HEK293 (cell line): Measurements from ENCODE around the gene LRRC4C.

Source experiments
- CTCF ChIA-PET: fragments of 350-600 bp; formaldehyde crosslinking; extraction: SDS; loops from one replicate; lab custom pipeline; 2021; ENCODE audit warnings: antibody characterized with exemption; lab: Yijun Ruan, JAX
- POLR2A ChIA-PET: fragments of 300-600 bp; formaldehyde crosslinking; extraction: SDS; loops from one replicate; lab custom pipeline; 2020; ENCODE audit warnings: antibody characterized with exemption, inconsistent platforms; lab: Yijun Ruan, JAX
- H3K27ac ChIP-seq: fragments of 200-500 bp; sonication (Bioruptor generic); 2 replicates; pipeline ENCODE4 v1.5.1; 2014; ENCODE audit warnings: low read depth, low read length, control low read depth, inconsistent platforms; ENCODE audit errors: extremely low read depth
- H3K36me3 ChIP-seq, 2 experiments: fragments of 200-500 bp in 1 of 2; sonication (Bioruptor generic) in 1 of 2; 1 replicate in 1 of 2; 2 replicates in 1 of 2; pipeline ENCODE4 v1.5.1; 2014 to 2017; ENCODE audit warnings: inconsistent platforms in 2 of 2, low read length in 2 of 2; ENCODE audit not compliant: control insufficient read depth in 2 of 2, insufficient read depth in 1 of 2
- H3K4me1 ChIP-seq: fragments of 200-500 bp; sonication (Bioruptor generic); 2 replicates; pipeline ENCODE4 v1.5.1; 2014; ENCODE audit warnings: mild to moderate bottlenecking, low read length, inconsistent platforms; ENCODE audit not compliant: control insufficient read depth, insufficient read depth
- H3K4me3 ChIP-seq: 2 replicates; pipeline ENCODE4 v1.5.1; 2011; ENCODE audit warnings: low read depth, mild to moderate bottlenecking, control low read depth, low read length, moderate library complexity
- H3K9me3 ChIP-seq: fragments of 200-500 bp; sonication (Bioruptor generic); 2 replicates; pipeline ENCODE4 v1.5.1; 2014; ENCODE audit warnings: low read depth, low read length, inconsistent platforms; ENCODE audit not compliant: control insufficient read depth, insufficient read depth
- GFI1B ChIP-seq: fragments of 450-650 bp; formaldehyde crosslinking; IDR thresholded peaks from 2 replicates; pipeline ENCODE4 v1.5.1; 2016; ENCODE audit warnings: missing biosample characterization, missing genetic modification characterization
- KLF16 ChIP-seq: fragments of 450-650 bp; formaldehyde crosslinking; IDR thresholded peaks from 2 replicates; pipeline ENCODE4 v1.5.1; 2017; ENCODE audit warnings: missing biosample characterization, missing genetic modification characterization
- KLF8 ChIP-seq: fragments of 450-650 bp; formaldehyde crosslinking; IDR thresholded peaks from 2 replicates; pipeline ENCODE4 v1.5.1; 2016; ENCODE audit warnings: missing biosample characterization, missing genetic modification characterization
- OVOL3 ChIP-seq: fragments of 450-650 bp; formaldehyde crosslinking; IDR thresholded peaks from 2 replicates; pipeline ENCODE4 v1.5.1; 2016; ENCODE audit warnings: missing biosample characterization, missing genetic modification characterization
- PRDM6 ChIP-seq: fragments of 450-650 bp; formaldehyde crosslinking; IDR thresholded peaks from 2 replicates; pipeline ENCODE4 v1.5.1; 2017; ENCODE audit warnings: missing biosample characterization, missing genetic modification characterization
- SCRT2 ChIP-seq: fragments of 450-650 bp; formaldehyde crosslinking; IDR thresholded peaks from 2 replicates; pipeline ENCODE4 v1.5.1; 2016; ENCODE audit warnings: missing biosample characterization, missing genetic modification characterization
- YY1 ChIP-seq: fragments of 450-650 bp; formaldehyde crosslinking; IDR thresholded peaks from 2 replicates; pipeline ENCODE4 v1.5.1; 2018; ENCODE audit warnings: missing biosample characterization, missing genetic modification characterization
- ZBTB17 ChIP-seq: fragments of 450-650 bp; formaldehyde crosslinking; IDR thresholded peaks from 2 replicates; pipeline ENCODE4 v1.5.1; 2016; ENCODE audit warnings: missing biosample characterization, missing genetic modification characterization
- ZBTB6 ChIP-seq: fragments of 450-650 bp; formaldehyde crosslinking; IDR thresholded peaks from 2 replicates; pipeline ENCODE4 v1.5.1; 2017; ENCODE audit warnings: missing biosample characterization, missing genetic modification characterization
- ZBTB8A ChIP-seq: fragments of 450-650 bp; formaldehyde crosslinking; IDR thresholded peaks from 2 replicates; pipeline ENCODE4 v1.5.1; 2016; ENCODE audit warnings: missing biosample characterization, missing genetic modification characterization
- ZNF10 ChIP-seq: fragments of 450-650 bp; formaldehyde crosslinking; IDR thresholded peaks from 2 replicates; pipeline ENCODE4 v1.5.1; 2017; ENCODE audit warnings: missing biosample characterization, missing genetic modification characterization
- ZNF169 ChIP-seq: fragments of 450-650 bp; formaldehyde crosslinking; IDR thresholded peaks from 2 replicates; pipeline ENCODE4 v1.5.1; 2016; ENCODE audit warnings: missing biosample characterization, missing genetic modification characterization
- ZNF202 ChIP-seq: fragments of 450-650 bp; formaldehyde crosslinking; IDR thresholded peaks from 2 replicates; pipeline ENCODE4 v1.5.1; 2016; ENCODE audit warnings: missing biosample characterization, missing genetic modification characterization, borderline replicate concordance
- ZNF26 ChIP-seq: fragments of 450-650 bp; formaldehyde crosslinking; IDR thresholded peaks from 2 replicates; pipeline ENCODE4 v1.5.1; 2016; ENCODE audit warnings: missing biosample characterization, missing genetic modification characterization
- ZNF280D ChIP-seq: fragments of 450-650 bp; formaldehyde crosslinking; IDR thresholded peaks from 2 replicates; pipeline ENCODE4 v1.5.1; 2016; ENCODE audit warnings: missing biosample characterization, missing genetic modification characterization
- ZNF530 ChIP-seq: fragments of 450-650 bp; formaldehyde crosslinking; IDR thresholded peaks from 2 replicates; pipeline ENCODE4 v1.5.1; 2016; ENCODE audit warnings: low read depth, missing biosample characterization, missing genetic modification characterization
- ZNF610 ChIP-seq: fragments of 450-650 bp; formaldehyde crosslinking; IDR thresholded peaks from 2 replicates; pipeline ENCODE4 v1.5.1; 2016; ENCODE audit warnings: missing biosample characterization, missing genetic modification characterization, borderline replicate concordance
- ZNF623 ChIP-seq: fragments of 450-650 bp; formaldehyde crosslinking; IDR thresholded peaks from 2 replicates; pipeline ENCODE4 v1.5.1; 2016; ENCODE audit warnings: missing biosample characterization, missing genetic modification characterization
- ZNF624 ChIP-seq: fragments of 450-650 bp; formaldehyde crosslinking; IDR thresholded peaks from 2 replicates; pipeline ENCODE4 v1.5.1; 2017; ENCODE audit warnings: missing biosample characterization, missing genetic modification characterization
- ZNF626 ChIP-seq: fragments of 450-650 bp; sonication (Bioruptor Pico); formaldehyde crosslinking; IDR thresholded peaks from 2 replicates; pipeline ENCODE4 v1.5.1; 2018; ENCODE audit warnings: missing biosample characterization, missing genetic modification characterization, inconsistent platforms
- ZNF843 ChIP-seq: fragments of 450-650 bp; formaldehyde crosslinking; IDR thresholded peaks from 2 replicates; pipeline ENCODE4 v1.5.1; 2016; ENCODE audit warnings: missing biosample characterization, missing genetic modification characterization
- TF ChIP-seq, protein P1 (sequence below): fragments of 450-650 bp; formaldehyde crosslinking; IDR thresholded peaks from 2 replicates; pipeline ENCODE4 v1.5.1; 2016; ENCODE audit warnings: missing biosample characterization, missing genetic modification characterization

LRRC4C gene

GRCh38 chr11:41289408-41289807 is 170.0 kb downstream of the LRRC4C start (continued):
- TF ChIP-seq PRDM6 (tag by site-specific recombination), result no peak
- TF ChIP-seq ZNF202 (tag by site-specific recombination), result no peak

GRCh38 chr11:41286751-41287150 is 172.7 kb downstream of the LRRC4C start:
- Histone ChIP-seq H3K36me3 (no peaks in the 10 kb centered on the region), H3K27ac (no peak overlapping the region), H3K4me1 (no peaks in the 10 kb centered on the region), H3K4me3 (no peak overlapping the region), H3K9me3 (no peaks in the 10 kb centered on the region)
- ChIA-PET POLR2A (no interaction called here), CTCF (no interaction called here)
- TF ChIP-seq KLF8 (tag by site-specific recombination) (no peak), ZNF624 (tag by site-specific recombination) (no peak), ZNF26 (tag by site-specific recombination) (no peak), ZBTB17 (tag by site-specific recombination) (no peak), ZNF169 (tag by site-specific recombination) (no peak)

DNA sequence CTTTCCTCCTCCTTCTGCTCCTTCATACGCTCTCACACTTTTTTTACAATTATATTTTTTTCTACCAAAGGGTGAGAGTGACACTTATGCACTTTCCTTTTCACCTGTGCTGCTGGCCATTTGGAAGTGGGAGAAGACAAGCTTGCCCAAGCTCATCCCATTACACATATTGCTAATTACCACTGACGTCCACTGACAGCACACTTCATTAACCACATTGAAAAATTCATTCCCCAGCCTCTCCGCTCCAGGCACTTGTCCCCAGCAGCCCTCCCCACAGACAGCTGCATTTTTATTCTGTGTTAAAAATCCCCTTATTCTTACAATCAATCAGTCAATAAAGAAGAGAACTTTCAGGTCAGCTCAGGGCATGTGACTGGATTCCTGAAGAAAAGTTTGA is 175.1 kb downstream of the LRRC4C start:
- Histone ChIP-seq H3K4me1 (no peaks in the 10 kb centered on the region), H3K9me3 (no peaks in the 10 kb centered on the region), H3K4me3 (no peak overlapping the region), H3K27ac (no peak overlapping the region)
- ChIA-PET POLR2A (no interaction called here), CTCF (no interaction called here)
- TF ChIP-seq ZNF610 (no peak), KLF16 (tag by site-specific recombination) (no peak), ZBTB6 (tag by site-specific recombination) (no peak), SCRT2 (tag by site-specific recombination) (no peak), ZNF280D (tag by site-specific recombination) (no peak), ZBTB8A (tag by site-specific recombination) (no peak), YY1 (tag by site-specific recombination) (no peak), GFI1B (tag by site-specific recombination) (no peak), ZNF10 (tag by site-specific recombination) (no peak), ZNF624 (tag by site-specific recombination) (no peak), ZNF530 (tag by site-specific recombination) (no peak), ZNF626 (no peak), ZNF623 (tag by site-specific recombination) (no peak), OVOL3 (tag by site-specific recombination) (no peak), ZNF843 (no peak)
- TF ChIP-seq, protein P1, sequence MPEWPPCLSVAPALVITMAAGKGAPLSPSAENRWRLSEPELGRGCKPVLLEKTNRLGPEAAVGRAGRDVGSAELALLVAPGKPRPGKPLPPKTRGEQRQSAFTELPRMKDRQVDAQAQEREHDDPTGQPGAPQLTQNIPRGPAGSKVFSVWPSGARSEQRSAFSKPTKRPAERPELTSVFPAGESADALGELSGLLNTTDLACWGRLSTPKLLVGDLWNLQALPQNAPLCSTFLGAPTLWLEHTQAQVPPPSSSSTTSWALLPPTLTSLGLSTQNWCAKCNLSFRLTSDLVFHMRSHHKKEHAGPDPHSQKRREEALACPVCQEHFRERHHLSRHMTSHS (tag by site-specific recombination), result no peak
- TF ChIP-seq, all 188 proteins: peak for 0
- no peaks in the 10 kb centered on the region for H3K36me3 ChIP-seq
